Ovary (tissue), 9 donors: ENCODE data around the gene PEPD. TPM values are rescaled to one million over a fixed set of nuclear protein-coding genes. Genes with fewer than 3 reads are reported as not detected.

Experiments
- DNase-seq, 5 donors: peaks; one replicate each; pipeline ENCODE4 v3.0.0-alpha.2; 2019 to 2020
- H3K27ac ChIP-seq, 2 donors: fragments of 200-600 bp; one replicate each; pipeline versions ENCODE4 v1.5.1 to v1.8.0; 2019 to 2022
- H3K27me3 ChIP-seq: fragments of 200-600 bp; one replicate; pipeline ENCODE4 v1.8.0; 2022
- H3K36me3 ChIP-seq: fragments of 200-600 bp; sonication (generic); one replicate; pipeline ENCODE4 v1.5.1; 2019
- H3K4me1 ChIP-seq: one replicate; pipeline ENCODE4 v1.8.1; 2013; ENCODE audit warnings: mild to moderate bottlenecking, moderate library complexity; ENCODE audit not compliant: insufficient read depth
- H3K4me3 ChIP-seq: fragments of 200-600 bp; sonication (generic); one replicate; pipeline ENCODE4 v1.5.1; 2017
- H3K9me3 ChIP-seq, 2 donors: fragments of 200-600 bp in 1 of 2; sonication (generic) in 1 of 2; one replicate each; pipeline versions ENCODE4 v1.5.1 to v1.8.1; 2013 to 2019; ENCODE audit warnings: mild to moderate bottlenecking in 1 of 2, moderate library complexity in 1 of 2
- EP300 ChIP-seq: sonication (generic); formaldehyde crosslinking; IDR thresholded peaks from one replicate; pipeline ENCODE4 v1.6.1; 2017; ENCODE audit warnings: antibody characterized with exemption
- POLR2A ChIP-seq: fragments of 450-650 bp; IDR thresholded peaks from one replicate; pipeline ENCODE4 v1.6.1; 2017; ENCODE audit warnings: antibody characterized with exemption, mild to moderate bottlenecking, moderate library complexity
- WGBS, 3 donors: extraction: QIAGEN DNeasy Blood & Tissue Kit in 1 of 3; methylation state at CpG; one replicate each; pipeline versions ENCODE4 v1.1.5 to v1.1.7; 2013 to 2017; 5-methylcytosine and 5-hydroxymethylcytosine counted together
- intact Hi-C, 4 donors: fragments of 100-400 bp; cut with DNase I; formaldehyde crosslinking; loops; one replicate each; pipeline versions ENCODE4 v1.11.0 to v1.15.1; 2022 to 2023
- polyA plus RNA-seq, 2 donors: library from polyadenylated mRNA; stranded (reverse); fragments of 200-250 nt in 1 of 2; fragments of 350-450 nt in 1 of 2; fragmentation: Illumina TruSeq in 1 of 2; extraction: RNeasy Lipid Tissue Mini Kit (QIAGEN cat#74804) in 1 of 2; gene quantifications; one replicate each; pipeline ENCODE4 v1.2.3, GENCODE V29; 2013 to 2014
- total RNA-seq, 7 donors: library from RNA; depleted of rRNA in 2 of 7; stranded (reverse); fragments of >200 nt in 2 of 7; fragmentation: NEBNext Ultra II Directional in 3 of 7; extraction: Animal tissue kit (Norgen Biotek cat#: 25700) in 3 of 7; gene quantifications; one replicate each; pipeline versions ENCODE4 v1.1.0 to v1.2.4, GENCODE V29; 2016 to 2023
- TF ChIP-seq, protein P1 (sequence below), 3 donors: fragments of 450-650 bp in 2 of 3; fragments of 200-600 bp in 1 of 3; IDR thresholded peaks; one replicate each; pipeline versions ENCODE4 v1.5.1 to v1.8.0; 2016 to 2022; ENCODE audit warnings: antibody characterized with exemption in 3 of 3, mild to moderate bottlenecking in 1 of 3
- donor health status: DM: no; HTN: no; CAD: no; lungs with moderate emphysema.
- donor health status: DM: no; HTN: no; CAD: no.
- donor health status: Bipolar disorder and iron deficiency.
- donor health status: DM: yes; HTN: yes; CAD: no.
- donor health status: DM: no; HTN: no; CAD: no.
- donor health status: DM: yes; HTN: yes; CAD: no.

The PEPD gene
- total and polyA plus RNA-seq, 9 donors: 38.7 to 66.9 (median 58.9) TPM

DNA sequence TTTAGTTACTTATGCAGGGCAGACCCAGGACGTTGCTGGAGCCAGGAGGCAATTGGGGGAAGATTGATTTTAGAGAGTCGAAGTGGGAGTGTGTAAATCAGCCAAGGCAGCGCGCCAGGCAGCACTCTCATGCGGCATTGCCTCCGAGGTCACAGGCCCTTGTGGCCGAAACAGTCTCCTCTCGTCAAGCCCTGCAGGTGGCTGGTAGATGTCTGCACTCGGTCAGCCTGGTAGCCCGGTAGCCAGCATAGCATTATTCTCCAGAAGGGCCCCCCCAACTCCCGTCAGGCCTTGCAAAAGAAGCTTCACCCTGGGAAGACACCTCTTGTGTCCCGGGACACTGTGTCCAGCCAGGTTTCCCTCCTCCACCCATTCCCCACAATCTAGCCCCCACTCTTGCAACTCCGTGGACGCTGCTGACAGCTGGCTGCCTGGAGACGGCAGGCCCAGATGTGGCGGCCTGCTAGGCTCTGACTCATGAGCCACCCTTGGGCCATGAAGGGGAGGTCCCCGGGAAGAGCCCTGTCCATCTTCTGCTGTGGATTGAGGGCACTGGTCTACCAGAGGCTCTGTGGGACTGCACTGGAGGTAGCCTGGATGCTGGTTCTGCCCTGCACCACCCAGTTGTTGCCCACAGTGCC, 2.6 kb upstream of the PEPD start:
- peak in 3 of 5 donors; percentile 26 to 43 (median 33) for DNase-seq
- 33 to 43% (median 34%) methylated on average over 17 of the region's 17 CpGs for WGBS, 3 donors
- intact Hi-C loops: no loop called here
- Histone ChIP-seq H3K36me3 (no peaks in the 10 kb centered on the region), H3K27ac (no peak overlapping the region), H3K4me1 (peaks cover 3% of the 10 kb centered on the region), H3K9me3 (no peaks in the 10 kb centered on the region), H3K4me3 (no peak overlapping the region), H3K27me3 (no peaks in the 10 kb centered on the region)
- TF ChIP-seq, protein P1, sequence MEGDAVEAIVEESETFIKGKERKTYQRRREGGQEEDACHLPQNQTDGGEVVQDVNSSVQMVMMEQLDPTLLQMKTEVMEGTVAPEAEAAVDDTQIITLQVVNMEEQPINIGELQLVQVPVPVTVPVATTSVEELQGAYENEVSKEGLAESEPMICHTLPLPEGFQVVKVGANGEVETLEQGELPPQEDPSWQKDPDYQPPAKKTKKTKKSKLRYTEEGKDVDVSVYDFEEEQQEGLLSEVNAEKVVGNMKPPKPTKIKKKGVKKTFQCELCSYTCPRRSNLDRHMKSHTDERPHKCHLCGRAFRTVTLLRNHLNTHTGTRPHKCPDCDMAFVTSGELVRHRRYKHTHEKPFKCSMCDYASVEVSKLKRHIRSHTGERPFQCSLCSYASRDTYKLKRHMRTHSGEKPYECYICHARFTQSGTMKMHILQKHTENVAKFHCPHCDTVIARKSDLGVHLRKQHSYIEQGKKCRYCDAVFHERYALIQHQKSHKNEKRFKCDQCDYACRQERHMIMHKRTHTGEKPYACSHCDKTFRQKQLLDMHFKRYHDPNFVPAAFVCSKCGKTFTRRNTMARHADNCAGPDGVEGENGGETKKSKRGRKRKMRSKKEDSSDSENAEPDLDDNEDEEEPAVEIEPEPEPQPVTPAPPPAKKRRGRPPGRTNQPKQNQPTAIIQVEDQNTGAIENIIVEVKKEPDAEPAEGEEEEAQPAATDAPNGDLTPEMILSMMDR (IDR thresholded peaks at IDR 0.05): no peak
- no peak for TF ChIP-seq EP300
- TF ChIP-seq POLR2A: no peak

DNA sequence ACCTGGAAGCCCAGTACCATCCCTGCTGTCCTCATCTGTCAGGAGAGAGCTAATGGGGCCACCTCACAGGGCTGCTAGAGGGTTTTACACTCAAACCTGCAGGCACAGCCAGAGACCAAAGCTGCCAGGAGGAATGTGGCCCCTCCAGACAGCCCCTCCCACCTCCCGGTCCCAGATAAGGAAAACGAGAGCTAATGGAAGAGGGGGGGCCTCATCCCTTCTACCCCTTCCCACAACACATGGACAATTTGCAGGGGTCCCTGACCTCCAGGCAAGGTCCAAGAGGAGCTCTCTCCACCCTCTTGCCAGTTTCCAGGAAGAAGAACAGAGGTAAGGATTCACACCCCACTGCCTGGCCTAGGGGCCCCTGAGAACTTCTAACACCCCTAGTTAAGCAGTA, 1.6 kb upstream of the PEPD start:
- intact Hi-C loops: no loop called here
- peaks cover 3% of the 10 kb centered on the region for H3K4me1 ChIP-seq
- WGBS, 3 donors: 26 to 36% (median 35%) methylated on average over 2 of the region's 2 CpGs

DNA sequence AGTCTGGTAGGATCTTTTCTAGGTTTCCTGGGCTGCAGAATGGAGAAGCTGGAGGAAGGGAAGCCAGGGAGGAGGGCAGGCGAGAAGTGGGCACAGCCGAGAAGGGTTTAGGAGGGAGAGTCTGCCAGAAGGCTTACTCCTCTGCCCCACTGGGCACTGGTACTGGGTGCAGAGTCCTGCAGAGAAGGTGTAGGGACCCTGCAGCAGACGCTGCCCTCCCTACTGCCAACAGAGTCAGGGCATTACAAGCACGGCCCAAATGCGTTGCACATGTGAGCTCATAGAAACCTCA, 726 bp upstream of the PEPD start:
- TF ChIP-seq EP300 (no peak), POLR2A (no peak)
- TF ChIP-seq, protein P1 (IDR thresholded peaks at IDR 0.05): no peak
- no peak for DNase-seq
- WGBS, 3 donors: 70 to 75% (median 73%) methylated on average over 5 of the region's 5 CpGs
- H3K27ac ChIP-seq: no peak overlapping the region
- no peaks in the 10 kb centered on the region for H3K36me3 ChIP-seq
- no peaks in the 10 kb centered on the region for H3K9me3 ChIP-seq
- no peaks in the 10 kb centered on the region for H3K27me3 ChIP-seq
- H3K4me1 ChIP-seq: peaks cover 3% of the 10 kb centered on the region
- H3K4me3 ChIP-seq: peak overlapping the region; percentile 64
- intact Hi-C loops: no loop called here

More for the DNA sequence above, 1.6 kb upstream of the PEPD start:
- Histone ChIP-seq H3K36me3 (no peaks in the 10 kb centered on the region), H3K27ac (no peak overlapping the region), H3K27me3 (no peaks in the 10 kb centered on the region), H3K4me3 (no peak overlapping the region), H3K9me3 (no peaks in the 10 kb centered on the region)
- TF ChIP-seq POLR2A (no peak), EP300 (no peak)
- TF ChIP-seq, protein P1 (IDR thresholded peaks at IDR 0.05): no peak
- DNase-seq: no peak

DNA sequence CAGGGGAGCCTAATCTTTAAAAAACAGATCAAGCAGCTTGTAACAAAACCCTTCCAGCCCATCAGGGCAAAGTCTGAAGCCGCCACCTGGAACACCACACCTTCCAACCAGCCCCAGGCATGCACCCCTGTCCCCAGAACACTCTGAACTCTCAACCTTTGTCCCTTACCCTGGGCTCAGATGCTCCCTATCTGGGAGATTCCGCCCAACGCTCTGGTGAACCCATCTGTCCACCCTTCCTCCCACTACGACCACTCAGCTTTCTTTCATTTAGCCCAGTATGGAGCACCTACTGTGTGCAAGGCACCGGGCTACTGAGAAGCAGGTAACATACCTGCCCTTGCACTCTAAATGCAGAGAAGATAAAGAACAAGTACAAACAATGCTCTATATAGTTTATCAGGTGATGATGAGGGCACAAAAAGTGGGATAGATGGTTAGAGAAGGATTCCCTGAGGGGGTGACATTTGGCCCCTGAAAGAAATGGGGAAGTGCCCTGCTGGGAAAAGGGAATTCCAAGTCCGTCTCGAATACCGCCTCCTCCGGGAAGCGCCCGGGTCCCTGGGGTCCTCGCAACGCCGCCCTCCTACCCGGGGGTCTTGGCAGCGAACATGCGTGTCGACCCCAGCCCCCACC, 629 bp downstream of the PEPD start:
- peaks cover 3% of the 10 kb centered on the region for H3K4me1 ChIP-seq
- no peaks in the 10 kb centered on the region for H3K36me3 ChIP-seq
- H3K4me3 ChIP-seq: peak overlapping the region; percentile 64
- no peaks in the 10 kb centered on the region for H3K27me3 ChIP-seq
- H3K27ac ChIP-seq: peak overlapping the region; percentile 48 to 59
- intact Hi-C loops: no loop called here
- H3K9me3 ChIP-seq: no peaks in the 10 kb centered on the region
- TF ChIP-seq POLR2A (no peak), EP300 (no peak)
- TF ChIP-seq, protein P1 (IDR thresholded peaks at IDR 0.05): no peak
- no peak for DNase-seq
- 10 to 12% (median 11%) methylated on average over 18 of the region's 18 CpGs for WGBS, 3 donors
